ENCODE results near the gene FAM151A.

FAM151A gene

DNA sequence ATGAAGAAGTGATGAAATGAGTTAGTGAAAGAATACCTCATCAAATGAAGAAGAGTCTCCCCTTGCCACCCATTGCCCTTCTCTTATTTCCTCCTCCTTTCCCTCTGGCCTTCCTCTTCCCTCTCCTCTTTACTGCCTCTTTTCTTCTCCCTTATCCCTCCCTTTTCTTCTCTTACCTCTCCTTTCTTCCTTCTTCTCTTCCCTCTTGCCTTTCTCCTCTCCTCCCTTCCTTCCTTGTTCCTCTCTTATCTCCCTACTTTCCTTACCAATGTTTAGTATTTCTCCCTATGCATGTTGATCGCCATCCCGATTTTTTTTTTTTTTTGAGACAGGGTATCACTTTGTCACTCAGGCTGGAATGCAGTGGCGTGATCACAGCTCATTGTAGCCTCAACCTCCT lies 27.1 kb upstream of the FAM151A start:
- no peak overlapping the region for H3K4me3 ChIP-seq (ENCODE audit: insufficient read depth, low read length, poor library complexity, severe bottlenecking)
- no peak overlapping the region for H2AFZ ChIP-seq (ENCODE audit: low read depth, low read length, severe bottlenecking)
- no peaks in the 10 kb centered on the region for H3K9me3 ChIP-seq (ENCODE audit: insufficient read depth, low read length)
- no peaks in the 10 kb centered on the region for H3K79me2 ChIP-seq (ENCODE audit: insufficient read depth, low read length)
- H3K4me2 ChIP-seq (ENCODE audit: low read depth, low read length, poor library complexity, severe bottlenecking) = no peak overlapping the region
- no peaks in the 10 kb centered on the region for H3F3A ChIP-seq (ENCODE audit: insufficient read depth)
- TF ChIP-seq, protein P1, sequence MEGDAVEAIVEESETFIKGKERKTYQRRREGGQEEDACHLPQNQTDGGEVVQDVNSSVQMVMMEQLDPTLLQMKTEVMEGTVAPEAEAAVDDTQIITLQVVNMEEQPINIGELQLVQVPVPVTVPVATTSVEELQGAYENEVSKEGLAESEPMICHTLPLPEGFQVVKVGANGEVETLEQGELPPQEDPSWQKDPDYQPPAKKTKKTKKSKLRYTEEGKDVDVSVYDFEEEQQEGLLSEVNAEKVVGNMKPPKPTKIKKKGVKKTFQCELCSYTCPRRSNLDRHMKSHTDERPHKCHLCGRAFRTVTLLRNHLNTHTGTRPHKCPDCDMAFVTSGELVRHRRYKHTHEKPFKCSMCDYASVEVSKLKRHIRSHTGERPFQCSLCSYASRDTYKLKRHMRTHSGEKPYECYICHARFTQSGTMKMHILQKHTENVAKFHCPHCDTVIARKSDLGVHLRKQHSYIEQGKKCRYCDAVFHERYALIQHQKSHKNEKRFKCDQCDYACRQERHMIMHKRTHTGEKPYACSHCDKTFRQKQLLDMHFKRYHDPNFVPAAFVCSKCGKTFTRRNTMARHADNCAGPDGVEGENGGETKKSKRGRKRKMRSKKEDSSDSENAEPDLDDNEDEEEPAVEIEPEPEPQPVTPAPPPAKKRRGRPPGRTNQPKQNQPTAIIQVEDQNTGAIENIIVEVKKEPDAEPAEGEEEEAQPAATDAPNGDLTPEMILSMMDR (IDR thresholded peaks at IDR 0.05; ENCODE audit: insufficient read depth, low read length, poor library complexity, severe bottlenecking) = no peak
- no peak for TF ChIP-seq EZH2phosphoT487 (conservative IDR thresholded peaks at IDR 0.05; ENCODE audit: low read length)
- no peaks in the 10 kb centered on the region for H4K20me1 ChIP-seq (ENCODE audit: low read depth, low read length)
- no peaks in the 10 kb centered on the region for H3K27me3 ChIP-seq (ENCODE audit: low read length)
- H3K9ac ChIP-seq (ENCODE audit: low read length) = no peak overlapping the region
- H3K27ac ChIP-seq (ENCODE audit: low read depth, low read length) = no peak overlapping the region
- no peaks in the 10 kb centered on the region for H3K9me2 ChIP-seq (replicated peaks; ENCODE audit: insufficient read depth, low read length)
- no peaks in the 10 kb centered on the region for H3K36me3 ChIP-seq (ENCODE audit: low read length)

DNA sequence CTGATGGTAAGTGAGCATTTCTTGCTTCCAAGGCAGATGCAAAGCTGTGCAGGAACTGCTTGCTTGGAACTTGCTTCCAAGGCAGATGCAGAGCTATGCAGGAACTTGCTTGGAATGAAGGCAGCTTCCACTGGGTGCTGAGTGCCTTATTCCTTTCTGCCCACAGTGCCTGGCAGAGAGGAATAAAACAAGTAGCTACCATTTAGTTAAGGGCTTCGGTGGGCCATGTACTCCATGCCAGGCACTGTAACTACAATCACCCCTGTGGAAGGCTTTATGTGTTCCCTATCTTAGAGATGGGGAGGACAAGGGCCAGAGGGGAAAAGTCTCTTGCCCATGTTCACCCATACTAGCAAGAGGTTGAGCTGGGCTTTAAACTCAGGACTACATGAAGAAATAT lies 26.6 kb upstream of the FAM151A start:
- no peaks in the 10 kb centered on the region for H3F3A ChIP-seq (ENCODE audit: insufficient read depth)
- no peak overlapping the region for H3K4me2 ChIP-seq (ENCODE audit: low read depth, low read length, poor library complexity, severe bottlenecking)
- no peak overlapping the region for H3K4me3 ChIP-seq (ENCODE audit: insufficient read depth, low read length, poor library complexity, severe bottlenecking)
- H3K79me2 ChIP-seq (ENCODE audit: insufficient read depth, low read length) = no peaks in the 10 kb centered on the region
- no peak overlapping the region for H2AFZ ChIP-seq (ENCODE audit: low read depth, low read length, severe bottlenecking)
- H3K27ac ChIP-seq (ENCODE audit: low read depth, low read length) = no peak overlapping the region
- H3K36me3 ChIP-seq (ENCODE audit: low read length) = no peaks in the 10 kb centered on the region
- H3K9me2 ChIP-seq (replicated peaks; ENCODE audit: insufficient read depth, low read length) = no peaks in the 10 kb centered on the region
- no peak for TF ChIP-seq EZH2phosphoT487 (conservative IDR thresholded peaks at IDR 0.05; ENCODE audit: low read length)
- no peaks in the 10 kb centered on the region for H4K20me1 ChIP-seq (ENCODE audit: low read depth, low read length)
- no peaks in the 10 kb centered on the region for H3K27me3 ChIP-seq (ENCODE audit: low read length)
- H3K9ac ChIP-seq (ENCODE audit: low read length) = no peak overlapping the region
- no peaks in the 10 kb centered on the region for H3K9me3 ChIP-seq (ENCODE audit: insufficient read depth, low read length)

DNA sequence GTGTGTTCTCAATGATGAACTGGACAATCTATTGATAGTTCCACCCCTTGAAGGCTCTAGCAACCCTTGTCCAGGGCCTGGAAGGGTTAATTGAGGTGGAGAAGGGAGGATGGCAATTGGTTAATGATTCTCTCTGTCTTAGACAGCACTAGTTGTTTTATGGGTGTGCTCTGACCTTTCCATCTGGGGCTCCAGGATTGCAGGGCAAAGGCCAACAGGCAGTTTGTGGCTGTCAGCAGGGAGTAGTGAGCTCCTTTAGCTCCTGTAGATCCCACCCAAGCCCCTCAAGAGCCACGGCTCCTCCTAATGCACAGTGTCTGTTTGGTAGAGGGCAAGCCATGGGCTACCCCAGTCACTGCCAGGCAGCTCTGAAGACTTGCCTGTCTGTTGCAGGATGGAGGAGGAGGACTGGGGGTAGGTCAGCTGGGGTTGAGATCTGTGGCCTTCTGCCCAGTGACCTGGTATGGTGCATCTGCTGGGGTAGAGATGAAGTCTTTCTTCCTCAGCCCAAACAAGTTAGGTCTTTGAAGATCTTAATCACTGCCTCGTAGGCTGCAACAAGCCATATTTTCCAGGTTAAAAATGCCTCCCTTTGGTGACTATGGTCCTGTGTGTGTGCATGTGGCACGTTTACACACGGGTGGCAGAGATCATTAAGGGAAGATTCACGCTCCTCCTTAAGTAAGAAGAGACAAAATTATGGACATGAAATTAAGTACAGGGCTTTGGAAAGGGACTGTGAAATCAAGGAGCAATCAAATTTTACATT lies 26.0 kb upstream of the FAM151A start:
- Histone ChIP-seq H3K27me3 (ENCODE audit: low read length) (no peaks in the 10 kb centered on the region), H3K27ac (ENCODE audit: low read depth, low read length) (no peak overlapping the region)

More for the DNA sequence above, 26.0 kb upstream of the FAM151A start:
- no peaks in the 10 kb centered on the region for H3K79me2 ChIP-seq (ENCODE audit: insufficient read depth, low read length)
- no peak overlapping the region for H3K4me2 ChIP-seq (ENCODE audit: low read depth, low read length, poor library complexity, severe bottlenecking)
- H3K36me3 ChIP-seq (ENCODE audit: low read length) = no peaks in the 10 kb centered on the region
- H3K9me2 ChIP-seq (replicated peaks; ENCODE audit: insufficient read depth, low read length) = no peaks in the 10 kb centered on the region
- H4K20me1 ChIP-seq (ENCODE audit: low read depth, low read length) = no peaks in the 10 kb centered on the region
- no peak overlapping the region for H3K9ac ChIP-seq (ENCODE audit: low read length)
- TF ChIP-seq, protein P1 (IDR thresholded peaks at IDR 0.05; ENCODE audit: insufficient read depth, low read length, poor library complexity, severe bottlenecking) = no peak
- no peak for TF ChIP-seq EZH2phosphoT487 (conservative IDR thresholded peaks at IDR 0.05; ENCODE audit: low read length)
- no peak overlapping the region for H2AFZ ChIP-seq (ENCODE audit: low read depth, low read length, severe bottlenecking)
- H3K9me3 ChIP-seq (ENCODE audit: insufficient read depth, low read length) = no peaks in the 10 kb centered on the region
- no peak overlapping the region for H3K4me3 ChIP-seq (ENCODE audit: insufficient read depth, low read length, poor library complexity, severe bottlenecking)
- H3F3A ChIP-seq (ENCODE audit: insufficient read depth) = no peaks in the 10 kb centered on the region
